Liver (tissue), 9 donors: ENCODE measurements around the gene CYB561A3. TPM values are rescaled to one million over a fixed set of nuclear protein-coding genes. Genes with fewer than 3 reads are reported as not detected.

ENCODE experiments used
- DNase-seq: peaks from one replicate; pipeline ENCODE4 v3.0.0-alpha.2; 2017; ENCODE audit warnings: low spot score
- H3K27ac ChIP-seq, 2 donors: one replicate each; pipeline ENCODE4 v1.7.0; 2013; ENCODE audit warnings: inconsistent platforms in 2 of 2, low read length in 2 of 2, control low read depth in 1 of 2, low read depth in 1 of 2, mild to moderate bottlenecking in 1 of 2
- H3K27me3 ChIP-seq, 4 donors: one replicate each; pipeline versions ENCODE4 v1.6.1 to v1.7.0; 2013; ENCODE audit warnings: low read length in 3 of 4, inconsistent platforms in 1 of 4, mild to moderate bottlenecking in 1 of 4, moderate library complexity in 1 of 4; ENCODE audit not compliant: control insufficient read depth in 4 of 4, insufficient read depth in 4 of 4
- H3K36me3 ChIP-seq, 4 donors: one replicate each; pipeline versions ENCODE4 v1.6.1 to v1.7.0; 2013; ENCODE audit warnings: low read length in 3 of 4, mild to moderate bottlenecking in 3 of 4, low read depth in 1 of 4, moderate library complexity in 1 of 4; ENCODE audit not compliant: control insufficient read depth in 4 of 4, insufficient read depth in 3 of 4
- H3K4me1 ChIP-seq, 4 donors: one replicate each; pipeline versions ENCODE4 v1.6.1 to v1.7.0; 2013; ENCODE audit warnings: low read length in 3 of 4, mild to moderate bottlenecking in 3 of 4, moderate library complexity in 1 of 4; ENCODE audit not compliant: control insufficient read depth in 4 of 4, insufficient read depth in 4 of 4
- H3K4me3 ChIP-seq, 3 donors: one replicate each; pipeline versions ENCODE4 v1.6.1 to v1.7.0; 2013; ENCODE audit warnings: low read length in 3 of 3, control low read depth in 1 of 3, low read depth in 1 of 3, mild to moderate bottlenecking in 1 of 3
- H3K9ac ChIP-seq, 2 donors: one replicate each; pipeline ENCODE4 v1.7.0; 2013; ENCODE audit warnings: low read length in 2 of 2, mild to moderate bottlenecking in 2 of 2, moderate library complexity in 2 of 2, control low read depth in 1 of 2, low read depth in 1 of 2
- H3K9me3 ChIP-seq, 4 donors: one replicate each; pipeline versions ENCODE4 v1.6.1 to v1.7.0; 2013; ENCODE audit warnings: low read length in 3 of 4; ENCODE audit not compliant: control insufficient read depth in 4 of 4
- EGR1 ChIP-seq, 2 donors: IDR thresholded peaks; 2 replicates each; pipeline ENCODE4 v1.6.1; 2016 to 2018; ENCODE audit warnings: antibody characterized with exemption in 2 of 2, low read depth in 2 of 2
- FOXA1 ChIP-seq: IDR thresholded peaks from 2 replicates; pipeline ENCODE4 v1.6.1; 2016; ENCODE audit warnings: antibody characterized with exemption
- FOXA2 ChIP-seq: IDR thresholded peaks from 2 replicates; pipeline ENCODE4 v1.6.1; 2016; ENCODE audit warnings: antibody characterized with exemption
- GABPA ChIP-seq, 2 donors: IDR thresholded peaks in 1 of 2; conservative IDR thresholded peaks in 1 of 2; 2 replicates each; pipeline ENCODE4 v1.6.1; 2016; ENCODE audit warnings: antibody characterized with exemption in 2 of 2, mild to moderate bottlenecking in 1 of 2, moderate library complexity in 1 of 2
- HNF4A ChIP-seq, 2 donors: conservative IDR thresholded peaks; 2 replicates each; pipeline ENCODE4 v1.6.1; 2016; ENCODE audit warnings: antibody characterized with exemption in 2 of 2, mild to moderate bottlenecking in 2 of 2
- HNF4G ChIP-seq: IDR thresholded peaks from 2 replicates; pipeline ENCODE4 v1.6.1; 2016; ENCODE audit warnings: antibody characterized with exemption
- JUND ChIP-seq, 2 donors: IDR thresholded peaks; 2 replicates each; pipeline ENCODE4 v1.6.1; 2016; ENCODE audit warnings: antibody characterized with exemption in 2 of 2
- NR2F2 ChIP-seq: IDR thresholded peaks from 2 replicates; pipeline ENCODE4 v1.6.1; 2016; ENCODE audit warnings: antibody characterized with exemption
- RAD21 ChIP-seq, 2 donors: IDR thresholded peaks; 2 replicates each; pipeline ENCODE4 v1.6.1; 2016; ENCODE audit warnings: antibody characterized with exemption in 2 of 2, mild to moderate bottlenecking in 2 of 2
- RXRA ChIP-seq, 2 donors: IDR thresholded peaks; 2 replicates each; pipeline ENCODE4 v1.6.1; 2017 to 2018; ENCODE audit warnings: antibody characterized with exemption in 2 of 2, mild to moderate bottlenecking in 1 of 2
- SP1 ChIP-seq: IDR thresholded peaks from 2 replicates; pipeline ENCODE4 v1.6.1; 2018; ENCODE audit warnings: antibody characterized with exemption, mild to moderate bottlenecking
- TAF1 ChIP-seq: conservative IDR thresholded peaks from 2 replicates; pipeline ENCODE4 v1.6.1; 2016; ENCODE audit warnings: antibody characterized with exemption, mild to moderate bottlenecking
- WGBS: extraction: QIAGEN DNeasy Blood & Tissue Kit; methylation state at CpG from one replicate; pipeline ENCODE4 v1.1.7; 2013; 5-methylcytosine and 5-hydroxymethylcytosine counted together
- polyA plus RNA-seq, 2 donors: library from polyadenylated mRNA; stranded (reverse) in 1 of 2; unstranded in 1 of 2; fragments of 200-250 nt in 1 of 2; fragments of >200 nt in 1 of 2; fragmentation: Nextera tagmentation in 1 of 2; extraction: Ambion mirVana in 1 of 2; gene quantifications; one replicate each; pipeline versions ENCODE4 v1.2.1 to v1.2.3, GENCODE V29; 2013 to 2015
- total RNA-seq, 2 donors: library from RNA; depleted of rRNA; stranded (reverse); fragments of >200 nt; gene quantifications; one replicate each; pipeline ENCODE4 v1.2.3, GENCODE V29; 2014
- TF ChIP-seq, protein P1 (sequence below): IDR thresholded peaks from 2 replicates; pipeline ENCODE4 v1.6.1; 2016; ENCODE audit warnings: antibody characterized with exemption
- TF ChIP-seq, protein P2 (sequence below): fragments of 150-350 bp; IDR thresholded peaks from 2 replicates; pipeline ENCODE4 v1.5.1; 2017; ENCODE audit warnings: improper control_type of control experiment, low read depth, low read length; ENCODE audit not compliant: missing input control
- TF ChIP-seq, protein P3 (sequence below): IDR thresholded peaks from 2 replicates; pipeline ENCODE4 v1.6.1; 2016; ENCODE audit warnings: antibody characterized with exemption
- TF ChIP-seq, protein P4 (sequence below): IDR thresholded peaks from 2 replicates; pipeline ENCODE4 v1.6.1; 2016; ENCODE audit warnings: antibody characterized with exemption
- TF ChIP-seq, protein P5 (sequence below): IDR thresholded peaks from 2 replicates; pipeline ENCODE4 v1.6.1; 2016; ENCODE audit warnings: antibody characterized with exemption, mild to moderate bottlenecking
- donor health status: healthy.
- donor health status: healthy.
- donor health status: healthy.
- donor health status: healthy.
- donor health status: healthy.

CYB561A3 gene
- total and polyA plus RNA-seq, 4 donors, result 20.2 to 36.5 (median 28.4) TPM

DNA sequence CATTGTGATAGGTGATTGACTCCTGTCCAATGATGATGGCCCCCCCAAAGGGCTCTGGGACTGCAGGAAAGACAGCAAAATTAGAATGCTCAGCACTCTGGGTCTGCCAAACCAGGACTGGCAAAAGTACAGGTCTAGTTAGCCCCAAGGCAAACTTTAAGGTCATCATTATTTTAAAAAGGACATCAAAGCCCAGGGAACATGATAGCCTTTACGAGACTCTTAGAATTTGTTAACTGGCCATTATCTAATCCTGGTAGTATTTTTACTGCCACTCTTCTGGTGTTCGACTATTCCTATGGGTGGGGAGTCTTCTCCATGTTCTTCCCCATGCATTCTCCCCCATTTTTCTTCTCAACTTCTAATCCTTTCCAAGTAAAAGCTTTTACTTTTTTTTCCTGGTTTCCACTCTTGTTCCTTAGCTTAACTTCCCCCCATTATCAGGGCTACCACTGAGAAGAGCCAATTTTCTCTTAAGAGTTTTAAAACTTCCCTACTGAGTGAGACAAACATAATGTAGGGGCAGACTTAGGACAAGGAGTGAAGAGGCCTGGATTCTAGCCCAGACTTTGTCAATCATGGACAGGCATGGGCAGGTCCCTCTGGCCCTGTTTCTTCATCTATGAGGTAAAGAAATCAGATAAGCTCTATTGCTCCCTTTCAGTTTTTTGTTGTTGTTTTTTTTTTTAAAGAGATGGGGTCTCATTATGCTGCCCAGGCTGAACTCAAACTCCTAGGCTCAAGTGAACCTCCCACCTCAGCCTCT lies 35.9 kb downstream of the CYB561A3 start:
- 94% methylated on average over 2 of the region's 2 CpGs for WGBS
- peaks cover 13 to 76% (median 65%) of the 10 kb centered on the region in 4 donors for H3K36me3 ChIP-seq
- H3K27ac ChIP-seq, result no peak overlapping the region
- DNase-seq, result no peak
- H3K9me3 ChIP-seq, result no peaks in the 10 kb centered on the region
- TF ChIP-seq RXRA (IDR thresholded peaks at IDR 0.05), result no peak
- TF ChIP-seq FOXA1, result no peak
- TF ChIP-seq, protein P1, sequence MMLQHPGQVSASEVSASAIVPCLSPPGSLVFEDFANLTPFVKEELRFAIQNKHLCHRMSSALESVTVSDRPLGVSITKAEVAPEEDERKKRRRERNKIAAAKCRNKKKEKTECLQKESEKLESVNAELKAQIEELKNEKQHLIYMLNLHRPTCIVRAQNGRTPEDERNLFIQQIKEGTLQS, result no peak
- TF ChIP-seq TAF1, result no peak
- H3K27me3 ChIP-seq, result no peaks in the 10 kb centered on the region
- H3K4me3 ChIP-seq, result no peak overlapping the region
- no peak overlapping the region for H3K9ac ChIP-seq
- peaks cover 0 to 1% (median 0%) of the 10 kb centered on the region in 4 donors for H3K4me1 ChIP-seq

DNA sequence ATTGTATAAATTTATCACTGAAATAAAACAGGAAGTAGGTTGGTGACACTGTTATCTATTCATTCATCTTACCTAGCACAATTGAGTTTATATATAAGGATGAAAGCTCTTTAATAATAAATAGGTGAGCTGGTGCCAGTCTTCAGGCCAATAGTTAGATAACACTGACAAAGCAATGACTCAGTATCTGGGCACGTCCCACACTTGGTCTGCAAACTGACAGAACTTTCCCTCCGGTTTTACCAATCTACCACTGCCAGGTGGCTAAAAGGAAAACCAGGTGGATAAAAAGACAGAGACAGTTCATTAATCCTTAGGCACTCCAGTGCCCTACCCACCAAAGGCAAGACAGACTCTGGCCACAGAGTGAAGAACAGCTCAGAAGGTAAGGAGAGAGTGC lies 46.4 kb downstream of the CYB561A3 start:
- no peak overlapping the region for H3K27ac ChIP-seq
- DNase-seq, result no peak
- peaks cover 19 to 73% (median 68%) of the 10 kb centered on the region in 4 donors for H3K36me3 ChIP-seq
- no peaks in the 10 kb centered on the region for H3K9me3 ChIP-seq
- no peak overlapping the region for H3K9ac ChIP-seq
- H3K4me3 ChIP-seq, result no peak overlapping the region
- no peaks in the 10 kb centered on the region for H3K27me3 ChIP-seq
- TF ChIP-seq, protein P2, sequence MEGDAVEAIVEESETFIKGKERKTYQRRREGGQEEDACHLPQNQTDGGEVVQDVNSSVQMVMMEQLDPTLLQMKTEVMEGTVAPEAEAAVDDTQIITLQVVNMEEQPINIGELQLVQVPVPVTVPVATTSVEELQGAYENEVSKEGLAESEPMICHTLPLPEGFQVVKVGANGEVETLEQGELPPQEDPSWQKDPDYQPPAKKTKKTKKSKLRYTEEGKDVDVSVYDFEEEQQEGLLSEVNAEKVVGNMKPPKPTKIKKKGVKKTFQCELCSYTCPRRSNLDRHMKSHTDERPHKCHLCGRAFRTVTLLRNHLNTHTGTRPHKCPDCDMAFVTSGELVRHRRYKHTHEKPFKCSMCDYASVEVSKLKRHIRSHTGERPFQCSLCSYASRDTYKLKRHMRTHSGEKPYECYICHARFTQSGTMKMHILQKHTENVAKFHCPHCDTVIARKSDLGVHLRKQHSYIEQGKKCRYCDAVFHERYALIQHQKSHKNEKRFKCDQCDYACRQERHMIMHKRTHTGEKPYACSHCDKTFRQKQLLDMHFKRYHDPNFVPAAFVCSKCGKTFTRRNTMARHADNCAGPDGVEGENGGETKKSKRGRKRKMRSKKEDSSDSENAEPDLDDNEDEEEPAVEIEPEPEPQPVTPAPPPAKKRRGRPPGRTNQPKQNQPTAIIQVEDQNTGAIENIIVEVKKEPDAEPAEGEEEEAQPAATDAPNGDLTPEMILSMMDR, result no peak
- TF ChIP-seq RAD21 (IDR thresholded peaks at IDR 0.05) (no peak), JUND (IDR thresholded peaks at IDR 0.05) (no peak), HNF4A (conservative IDR thresholded peaks at IDR 0.05) (no peak), EGR1 (IDR thresholded peaks at IDR 0.05; ENCODE audit: low read depth in 2 of 2) (no peak), SP1 (no peak), RXRA (IDR thresholded peaks at IDR 0.05) (no peak), TAF1 (no peak), GABPA (IDR thresholded peaks at IDR 0.05 in 1 of 2, conservative IDR thresholded peaks at IDR 0.05 in 1 of 2) (no peak), HNF4G (no peak)
- TF ChIP-seq, protein P3, sequence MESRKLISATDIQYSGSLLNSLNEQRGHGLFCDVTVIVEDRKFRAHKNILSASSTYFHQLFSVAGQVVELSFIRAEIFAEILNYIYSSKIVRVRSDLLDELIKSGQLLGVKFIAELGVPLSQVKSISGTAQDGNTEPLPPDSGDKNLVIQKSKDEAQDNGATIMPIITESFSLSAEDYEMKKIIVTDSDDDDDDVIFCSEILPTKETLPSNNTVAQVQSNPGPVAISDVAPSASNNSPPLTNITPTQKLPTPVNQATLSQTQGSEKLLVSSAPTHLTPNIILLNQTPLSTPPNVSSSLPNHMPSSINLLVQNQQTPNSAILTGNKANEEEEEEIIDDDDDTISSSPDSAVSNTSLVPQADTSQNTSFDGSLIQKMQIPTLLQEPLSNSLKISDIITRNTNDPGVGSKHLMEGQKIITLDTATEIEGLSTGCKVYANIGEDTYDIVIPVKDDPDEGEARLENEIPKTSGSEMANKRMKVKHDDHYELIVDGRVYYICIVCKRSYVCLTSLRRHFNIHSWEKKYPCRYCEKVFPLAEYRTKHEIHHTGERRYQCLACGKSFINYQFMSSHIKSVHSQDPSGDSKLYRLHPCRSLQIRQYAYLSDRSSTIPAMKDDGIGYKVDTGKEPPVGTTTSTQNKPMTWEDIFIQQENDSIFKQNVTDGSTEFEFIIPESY, result no peak
- TF ChIP-seq, protein P4, sequence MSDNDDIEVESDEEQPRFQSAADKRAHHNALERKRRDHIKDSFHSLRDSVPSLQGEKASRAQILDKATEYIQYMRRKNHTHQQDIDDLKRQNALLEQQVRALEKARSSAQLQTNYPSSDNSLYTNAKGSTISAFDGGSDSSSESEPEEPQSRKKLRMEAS, result no peak
- H3K4me1 ChIP-seq, result no peaks in the 10 kb centered on the region
- 85% methylated on average over 2 of the region's 2 CpGs for WGBS

DNA sequence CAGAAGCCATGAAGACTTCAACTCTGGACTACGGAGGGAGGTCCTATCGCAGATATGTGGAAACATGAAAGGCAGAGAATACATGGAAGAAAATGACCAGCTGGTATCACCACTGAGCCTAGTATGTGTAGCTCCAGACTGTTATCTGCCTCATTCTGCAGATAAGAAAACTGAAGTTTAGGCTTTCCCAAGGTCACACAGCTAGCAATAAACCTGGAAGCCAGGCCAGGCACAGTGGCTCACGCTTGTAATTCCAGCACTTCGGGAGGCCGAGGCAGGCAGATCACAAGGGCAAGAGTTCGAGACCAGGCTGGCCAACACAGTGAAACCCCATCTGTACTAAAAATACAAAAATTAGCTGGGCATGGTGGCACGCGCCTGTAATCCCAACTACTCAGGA lies 50.9 kb downstream of the CYB561A3 start:
- no peaks in the 10 kb centered on the region for H3K4me1 ChIP-seq
- no peak overlapping the region for H3K27ac ChIP-seq
- 96% methylated on average over 8 of the region's 8 CpGs for WGBS
- H3K27me3 ChIP-seq, result no peaks in the 10 kb centered on the region
- no peak overlapping the region for H3K4me3 ChIP-seq
- no peak overlapping the region for H3K9ac ChIP-seq
- H3K9me3 ChIP-seq, result no peaks in the 10 kb centered on the region
- peaks cover 29 to 92% (median 85%) of the 10 kb centered on the region in 4 donors for H3K36me3 ChIP-seq
- DNase-seq, result no peak
- TF ChIP-seq RAD21 (IDR thresholded peaks at IDR 0.05) (no peak), TAF1 (no peak), FOXA2 (no peak), NR2F2 (no peak), JUND (IDR thresholded peaks at IDR 0.05) (no peak), EGR1 (IDR thresholded peaks at IDR 0.05; ENCODE audit: low read depth in 2 of 2) (no peak), GABPA (IDR thresholded peaks at IDR 0.05 in 1 of 2, conservative IDR thresholded peaks at IDR 0.05 in 1 of 2) (no peak)
- TF ChIP-seq, protein P4, result no peak
- TF ChIP-seq, protein P5, sequence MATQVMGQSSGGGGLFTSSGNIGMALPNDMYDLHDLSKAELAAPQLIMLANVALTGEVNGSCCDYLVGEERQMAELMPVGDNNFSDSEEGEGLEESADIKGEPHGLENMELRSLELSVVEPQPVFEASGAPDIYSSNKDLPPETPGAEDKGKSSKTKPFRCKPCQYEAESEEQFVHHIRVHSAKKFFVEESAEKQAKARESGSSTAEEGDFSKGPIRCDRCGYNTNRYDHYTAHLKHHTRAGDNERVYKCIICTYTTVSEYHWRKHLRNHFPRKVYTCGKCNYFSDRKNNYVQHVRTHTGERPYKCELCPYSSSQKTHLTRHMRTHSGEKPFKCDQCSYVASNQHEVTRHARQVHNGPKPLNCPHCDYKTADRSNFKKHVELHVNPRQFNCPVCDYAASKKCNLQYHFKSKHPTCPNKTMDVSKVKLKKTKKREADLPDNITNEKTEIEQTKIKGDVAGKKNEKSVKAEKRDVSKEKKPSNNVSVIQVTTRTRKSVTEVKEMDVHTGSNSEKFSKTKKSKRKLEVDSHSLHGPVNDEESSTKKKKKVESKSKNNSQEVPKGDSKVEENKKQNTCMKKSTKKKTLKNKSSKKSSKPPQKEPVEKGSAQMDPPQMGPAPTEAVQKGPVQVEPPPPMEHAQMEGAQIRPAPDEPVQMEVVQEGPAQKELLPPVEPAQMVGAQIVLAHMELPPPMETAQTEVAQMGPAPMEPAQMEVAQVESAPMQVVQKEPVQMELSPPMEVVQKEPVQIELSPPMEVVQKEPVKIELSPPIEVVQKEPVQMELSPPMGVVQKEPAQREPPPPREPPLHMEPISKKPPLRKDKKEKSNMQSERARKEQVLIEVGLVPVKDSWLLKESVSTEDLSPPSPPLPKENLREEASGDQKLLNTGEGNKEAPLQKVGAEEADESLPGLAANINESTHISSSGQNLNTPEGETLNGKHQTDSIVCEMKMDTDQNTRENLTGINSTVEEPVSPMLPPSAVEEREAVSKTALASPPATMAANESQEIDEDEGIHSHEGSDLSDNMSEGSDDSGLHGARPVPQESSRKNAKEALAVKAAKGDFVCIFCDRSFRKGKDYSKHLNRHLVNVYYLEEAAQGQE, result no peak
- TF ChIP-seq, protein P1, result no peak
